ENCODE results near the gene PAX2. TPM values are rescaled to one million over a fixed set of nuclear protein-coding genes. Genes with fewer than 3 reads are reported as not detected.

The PAX2 gene
- total and polyA plus RNA-seq, 3 donors from 2014 or later: 1.1 to 3.7 (median 1.5) TPM

DNA sequence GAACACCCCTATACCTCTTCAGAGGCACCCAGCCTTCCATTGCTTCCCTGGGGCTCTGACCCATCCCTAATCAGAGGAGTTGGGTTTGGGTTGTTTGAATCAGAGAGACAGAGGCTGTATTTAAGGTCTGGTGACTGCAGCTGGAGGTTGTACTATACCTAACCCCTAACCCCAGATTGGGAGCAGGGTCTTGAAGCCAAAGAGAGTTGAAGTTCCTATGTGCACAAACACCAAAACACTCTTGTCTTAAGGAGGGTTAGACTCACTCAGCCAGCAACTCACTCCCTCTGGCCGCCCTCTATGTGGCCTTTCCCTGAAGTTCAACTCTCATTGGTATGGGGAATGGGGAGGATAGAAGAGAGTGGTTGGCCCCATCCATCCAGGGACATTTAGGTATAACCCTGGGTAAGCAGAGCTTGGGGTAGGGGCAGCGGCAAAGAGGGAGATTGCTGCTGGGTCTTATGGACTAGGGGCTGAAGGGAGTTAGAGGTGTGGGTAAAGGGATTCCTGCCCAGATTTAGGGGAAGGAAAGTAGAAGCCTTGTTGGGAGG lies 80.0 kb downstream of the PAX2 start:
- peaks cover 6% of the 10 kb centered on the region for H3K27me3 ChIP-seq
- H3K4me1 ChIP-seq: peaks cover 11% of the 10 kb centered on the region
- TF ChIP-seq, protein P1, sequence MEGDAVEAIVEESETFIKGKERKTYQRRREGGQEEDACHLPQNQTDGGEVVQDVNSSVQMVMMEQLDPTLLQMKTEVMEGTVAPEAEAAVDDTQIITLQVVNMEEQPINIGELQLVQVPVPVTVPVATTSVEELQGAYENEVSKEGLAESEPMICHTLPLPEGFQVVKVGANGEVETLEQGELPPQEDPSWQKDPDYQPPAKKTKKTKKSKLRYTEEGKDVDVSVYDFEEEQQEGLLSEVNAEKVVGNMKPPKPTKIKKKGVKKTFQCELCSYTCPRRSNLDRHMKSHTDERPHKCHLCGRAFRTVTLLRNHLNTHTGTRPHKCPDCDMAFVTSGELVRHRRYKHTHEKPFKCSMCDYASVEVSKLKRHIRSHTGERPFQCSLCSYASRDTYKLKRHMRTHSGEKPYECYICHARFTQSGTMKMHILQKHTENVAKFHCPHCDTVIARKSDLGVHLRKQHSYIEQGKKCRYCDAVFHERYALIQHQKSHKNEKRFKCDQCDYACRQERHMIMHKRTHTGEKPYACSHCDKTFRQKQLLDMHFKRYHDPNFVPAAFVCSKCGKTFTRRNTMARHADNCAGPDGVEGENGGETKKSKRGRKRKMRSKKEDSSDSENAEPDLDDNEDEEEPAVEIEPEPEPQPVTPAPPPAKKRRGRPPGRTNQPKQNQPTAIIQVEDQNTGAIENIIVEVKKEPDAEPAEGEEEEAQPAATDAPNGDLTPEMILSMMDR (IDR thresholded peaks at IDR 0.05): no peak
- TF ChIP-seq POLR2A (IDR thresholded peaks at IDR 0.05): no peak
- H3K4me3 ChIP-seq: no peak overlapping the region
- intact Hi-C loops (cut with DNase I; ENCODE audit: low total_unique reads): no loop called here
- no peak overlapping the region for H3K27ac ChIP-seq
- H3K9me3 ChIP-seq: no peaks in the 10 kb centered on the region
- DNase-seq: no peak
- H3K36me3 ChIP-seq (ENCODE audit: low read depth, missing control alignments): no peaks in the 10 kb centered on the region
- 41 to 50% methylated on average over 2 of the region's 2 CpGs for WGBS, 2 donors

DNA sequence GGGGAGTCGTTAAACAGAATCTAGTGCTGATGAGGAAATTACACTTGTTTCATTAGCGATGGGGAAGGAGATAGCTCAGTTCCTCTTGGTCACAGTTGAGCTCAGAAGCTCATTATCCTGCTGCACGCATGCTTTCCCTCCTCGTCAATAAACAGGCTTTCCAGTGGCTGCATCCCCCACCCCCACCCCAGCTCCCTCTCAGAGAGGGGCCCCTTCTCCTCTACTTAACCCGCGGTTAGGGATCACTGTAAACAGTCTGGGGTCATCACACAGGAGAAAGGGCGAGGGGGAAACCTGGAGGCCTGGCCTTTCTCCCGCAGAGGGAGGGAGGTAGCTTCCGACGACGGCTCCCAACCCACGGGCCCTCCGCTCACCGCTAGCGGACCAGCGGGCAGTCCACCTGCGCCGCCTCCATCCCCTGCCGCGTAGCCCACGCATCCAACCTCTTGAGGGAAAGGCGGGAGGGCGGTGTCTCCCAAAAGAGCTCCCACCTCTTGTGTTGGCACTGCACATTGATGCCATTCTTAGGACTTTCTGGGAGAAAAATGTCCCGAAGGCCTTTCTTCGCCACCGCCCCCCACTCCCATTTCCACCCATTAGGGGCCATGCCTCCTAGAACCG lies 80.8 kb downstream of the PAX2 start:
- DNase-seq: no peak
- Histone ChIP-seq H3K4me1 (peaks cover 11% of the 10 kb centered on the region), H3K9me3 (no peaks in the 10 kb centered on the region), H3K27ac (no peak overlapping the region), H3K4me3 (peak overlapping the region in 1 of 2 donors; percentile 47), H3K36me3 (ENCODE audit: low read depth, missing control alignments) (no peaks in the 10 kb centered on the region), H3K27me3 (peaks cover 6% of the 10 kb centered on the region)
- WGBS, 2 donors: 2 to 4% methylated on average over 10 to 27 of the region's 27 CpGs
- no peak for TF ChIP-seq POLR2A (IDR thresholded peaks at IDR 0.05)
- TF ChIP-seq, protein P1 (IDR thresholded peaks at IDR 0.05): no peak
- intact Hi-C loops (cut with DNase I; ENCODE audit: low total_unique reads): no loop called here

DNA sequence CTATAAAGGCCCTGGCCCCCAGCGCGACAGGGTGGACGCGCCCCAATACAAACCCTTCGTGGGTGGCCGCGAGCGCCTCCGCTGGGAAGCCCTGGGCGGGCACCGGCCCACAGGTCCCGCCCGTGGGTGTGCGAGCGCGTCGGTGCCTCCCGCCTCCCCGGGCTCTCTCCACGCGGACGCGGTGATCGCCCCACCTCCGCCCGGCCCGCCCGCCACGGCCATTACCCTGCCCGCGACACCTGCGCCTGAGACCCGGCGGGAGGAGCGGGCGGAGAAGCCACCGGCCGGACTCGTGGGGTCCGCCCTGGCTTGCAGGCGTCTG lies 81.2 kb downstream of the PAX2 start:
- Histone ChIP-seq H3K27me3 (peaks cover 6% of the 10 kb centered on the region), H3K4me1 (peaks cover 11% of the 10 kb centered on the region)
- DNase-seq: no peak

DNA sequence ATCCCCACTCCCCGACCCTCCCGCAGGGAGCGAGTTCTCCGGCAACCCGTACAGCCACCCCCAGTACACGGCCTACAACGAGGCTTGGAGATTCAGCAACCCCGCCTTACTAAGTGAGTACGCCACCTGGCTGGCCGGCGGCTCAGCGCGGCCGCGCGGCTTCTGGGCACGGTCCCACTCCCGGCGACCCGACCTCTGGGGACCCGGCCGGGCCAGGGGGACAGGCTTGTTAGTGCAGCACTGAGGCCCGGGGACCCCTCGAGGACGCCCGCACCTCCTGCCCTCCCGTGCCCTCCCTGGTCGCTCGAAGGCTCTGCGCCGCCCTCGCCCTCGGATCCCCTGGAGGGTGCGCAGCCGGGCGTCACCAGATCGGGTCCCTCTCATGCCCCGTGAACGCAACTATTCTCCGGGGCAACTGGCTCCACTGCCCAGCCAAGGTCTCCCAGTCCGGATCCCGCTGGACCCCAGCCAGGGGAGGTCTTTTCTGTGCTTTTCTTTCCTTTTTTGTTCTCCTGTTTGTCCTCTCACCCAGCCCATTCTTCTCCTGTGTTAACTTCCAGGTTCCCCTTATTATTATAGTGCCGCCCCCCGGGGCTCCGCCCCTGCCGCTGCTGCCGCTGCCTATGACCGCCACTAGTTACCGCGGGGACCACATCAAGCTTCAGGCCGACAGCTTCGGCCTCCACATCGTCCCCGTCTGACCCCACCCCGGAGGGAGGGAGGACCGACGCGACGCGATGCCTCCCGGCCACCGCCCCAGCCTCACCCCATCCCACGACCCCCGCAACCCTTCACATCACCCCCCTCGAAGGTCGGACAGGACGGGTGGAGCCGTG lies 81.8 kb downstream of the PAX2 start:
- peak; percentile 55 for DNase-seq
- H3K4me3 ChIP-seq: peak overlapping the region; percentile 40 to 47
- peaks cover 6% of the 10 kb centered on the region for H3K27me3 ChIP-seq
- WGBS, 2 donors: 2 to 3% methylated on average over 25 to 67 of the region's 68 CpGs
- H3K9me3 ChIP-seq: no peaks in the 10 kb centered on the region
- no peak overlapping the region for H3K27ac ChIP-seq
- intact Hi-C loops (cut with DNase I; ENCODE audit: low total_unique reads): no loop called here
- TF ChIP-seq POLR2A (IDR thresholded peaks at IDR 0.05): no peak
- TF ChIP-seq, protein P1 (IDR thresholded peaks at IDR 0.05): peak in 1 of 3 experiments; percentile 25
- peaks cover 11% of the 10 kb centered on the region for H3K4me1 ChIP-seq
- no peaks in the 10 kb centered on the region for H3K36me3 ChIP-seq (ENCODE audit: low read depth, missing control alignments)

More for the DNA sequence above, 81.2 kb downstream of the PAX2 start:
- no peaks in the 10 kb centered on the region for H3K9me3 ChIP-seq
- peak overlapping the region; percentile 36 to 47 for H3K4me3 ChIP-seq
- no peak overlapping the region for H3K27ac ChIP-seq
- TF ChIP-seq, protein P1 (IDR thresholded peaks at IDR 0.05): no peak
- TF ChIP-seq POLR2A (IDR thresholded peaks at IDR 0.05): no peak
- H3K36me3 ChIP-seq (ENCODE audit: low read depth, missing control alignments): no peaks in the 10 kb centered on the region
- 1% methylated on average over 22 of the region's 41 CpGs; no CpG with 5 or more reads in 1 of the 2 donors for WGBS, 2 donors
- intact Hi-C loops (cut with DNase I; ENCODE audit: low total_unique reads): no loop called here

Measured in testis (tissue), 3 donors.